Skeletal muscle satellite cell (primary cell): ENCODE data around the gene SRP14.
"Not testable (repeated sequence)": the region's sequence is repeated elsewhere in the genome, so short reads cannot be mapped to it uniquely, and the experiment has no call there.

ENCODE experiments used
- H3K27me3 ChIP-seq: 2 replicates; pipeline ENCODE4 v1.7.0; 2013; ENCODE audit warnings: low read length; ENCODE audit not compliant: control insufficient read depth, insufficient read depth
- H3K36me3 ChIP-seq: 2 replicates; pipeline ENCODE4 v1.7.0; 2013; ENCODE audit warnings: mild to moderate bottlenecking, control low read depth, low read length; ENCODE audit not compliant: insufficient read depth
- H3K4me1 ChIP-seq: 2 replicates; pipeline ENCODE4 v1.7.0; 2013; ENCODE audit warnings: low read length; ENCODE audit not compliant: control insufficient read depth, insufficient read depth
- H3K4me2 ChIP-seq: 2 replicates; pipeline ENCODE4 v1.7.0; 2013; ENCODE audit warnings: mild to moderate bottlenecking, low read length
- H3K4me3 ChIP-seq: 2 replicates; pipeline ENCODE4 v1.7.0; 2013; ENCODE audit warnings: low read length
- H3K9ac ChIP-seq: 2 replicates; pipeline ENCODE4 v1.7.0; 2013; ENCODE audit warnings: mild to moderate bottlenecking, low read depth, low read length, moderate library complexity
- H3K9me3 ChIP-seq: replicated peaks from 2 replicates; pipeline ENCODE4 v1.7.0; 2013; ENCODE audit warnings: mild to moderate bottlenecking, control low read depth, low read length

Gene SRP14

GRCh38 chr15:40032125-40032839 lies 6.7 kb downstream of the SRP14 start:
- H3K4me3 ChIP-seq, result no peak overlapping the region
- H3K9ac ChIP-seq, result no peak overlapping the region
- no peaks in the 10 kb centered on the region for H3K27me3 ChIP-seq
- H3K4me1 ChIP-seq, result peaks cover 12% of the 10 kb centered on the region
- no peak overlapping the region for H3K4me2 ChIP-seq
- no peaks in the 10 kb centered on the region for H3K9me3 ChIP-seq
- H3K36me3 ChIP-seq, result peaks cover 85% of the 10 kb centered on the region

- no peak overlapping the region for H3K4me2 ChIP-seq
- H3K9ac ChIP-seq, result no peak overlapping the region
- H3K9me3 ChIP-seq, result no peaks in the 10 kb centered on the region
- H3K4me1 ChIP-seq, result peaks cover 7% of the 10 kb centered on the region
- H3K36me3 ChIP-seq, result peaks cover 83% of the 10 kb centered on the region
- H3K4me3 ChIP-seq, result no peak overlapping the region
- H3K27me3 ChIP-seq, result no peaks in the 10 kb centered on the region
Measured at GRCh38 chr15:40031300-40031699, 7.7 kb downstream of the SRP14 start.

GRCh38 chr15:40029979-40030893 lies 8.7 kb downstream of the SRP14 start:
- H3K9ac ChIP-seq, result no peak overlapping the region
- H3K4me1 ChIP-seq, result peaks cover 7% of the 10 kb centered on the region
- H3K4me2 ChIP-seq, result no peak overlapping the region
- peaks cover 81% of the 10 kb centered on the region for H3K36me3 ChIP-seq
- no peaks in the 10 kb centered on the region for H3K27me3 ChIP-seq
- H3K4me3 ChIP-seq, result no peak overlapping the region
- no peaks in the 10 kb centered on the region for H3K9me3 ChIP-seq

GRCh38 chr15:40028853-40029252 lies 10.1 kb downstream of the SRP14 start:
- no peak overlapping the region for H3K4me2 ChIP-seq
- H3K4me1 ChIP-seq, result no peaks in the 10 kb centered on the region
- no peaks in the 10 kb centered on the region for H3K9me3 ChIP-seq
- H3K9ac ChIP-seq, result no peak overlapping the region
- no peaks in the 10 kb centered on the region for H3K27me3 ChIP-seq
- H3K4me3 ChIP-seq, result no peak overlapping the region
- H3K36me3 ChIP-seq, result peaks cover 77% of the 10 kb centered on the region

GRCh38 chr15:40028193-40028592 lies 10.8 kb downstream of the SRP14 start:
- Histone ChIP-seq H3K9ac (no peak overlapping the region), H3K4me2 (no peak overlapping the region), H3K4me3 (no peak overlapping the region), H3K9me3 (no peaks in the 10 kb centered on the region), H3K36me3 (peaks cover 79% of the 10 kb centered on the region), H3K4me1 (no peaks in the 10 kb centered on the region), H3K27me3 (no peaks in the 10 kb centered on the region)

- no peak overlapping the region for H3K9ac ChIP-seq
- H3K4me2 ChIP-seq, result no peak overlapping the region
- no peak overlapping the region for H3K4me3 ChIP-seq
- H3K4me1 ChIP-seq, result peaks cover 11% of the 10 kb centered on the region
- peaks cover 4% of the 10 kb centered on the region for H3K9me3 ChIP-seq
- no peaks in the 10 kb centered on the region for H3K27me3 ChIP-seq
- H3K36me3 ChIP-seq, result peaks cover 79% of the 10 kb centered on the region
Measured at GRCh38 chr15:40016224-40016865, 22.6 kb downstream of the SRP14 start.

- H3K4me2 ChIP-seq, result no peak overlapping the region
Measured at GRCh38 chr15:40014390-40014789, 24.6 kb downstream of the SRP14 start.

GRCh38 chr15:40013372-40013771 lies 25.6 kb downstream of the SRP14 start:
- H3K4me3 ChIP-seq, H3K27me3 ChIP-seq, H3K4me2 ChIP-seq, H3K9ac ChIP-seq, H3K9me3 ChIP-seq: not testable (repeated sequence)
- Histone ChIP-seq H3K4me1 (peaks cover 29% of the 10 kb centered on the region), H3K36me3 (peaks cover 74% of the 10 kb centered on the region)

More at GRCh38 chr15:40014390-40014789, 24.6 kb downstream of the SRP14 start:
- H3K36me3 ChIP-seq, result peaks cover 75% of the 10 kb centered on the region
- peaks cover 4% of the 10 kb centered on the region for H3K9me3 ChIP-seq
- H3K27me3 ChIP-seq, result no peaks in the 10 kb centered on the region
- peaks cover 25% of the 10 kb centered on the region for H3K4me1 ChIP-seq
- H3K4me3 ChIP-seq, result no peak overlapping the region
- H3K9ac ChIP-seq, result no peak overlapping the region

GRCh38 chr15:40011303-40011702 lies 27.7 kb downstream of the SRP14 start:
- Histone ChIP-seq H3K9me3 (peaks cover 4% of the 10 kb centered on the region), H3K4me3 (no peak overlapping the region), H3K9ac (peak overlapping the region; percentile 51), H3K27me3 (no peaks in the 10 kb centered on the region), H3K4me2 (peak overlapping the region; percentile 35), H3K36me3 (peaks cover 78% of the 10 kb centered on the region), H3K4me1 (peaks cover 45% of the 10 kb centered on the region)

GRCh38 chr15:40010686-40011085 lies 28.3 kb downstream of the SRP14 start:
- Histone ChIP-seq H3K4me1 (peaks cover 48% of the 10 kb centered on the region), H3K9me3 (peaks cover 4% of the 10 kb centered on the region), H3K4me2 (peak overlapping the region; percentile 57), H3K27me3 (no peaks in the 10 kb centered on the region), H3K9ac (peak overlapping the region; percentile 51), H3K4me3 (no peak overlapping the region), H3K36me3 (peaks cover 73% of the 10 kb centered on the region)

- Histone ChIP-seq H3K36me3 (peaks cover 70% of the 10 kb centered on the region), H3K27me3 (no peaks in the 10 kb centered on the region)
Measured at GRCh38 chr15:40008061-40008765, 30.8 kb downstream of the SRP14 start.

More at GRCh38 chr15:40008061-40008765, 30.8 kb downstream of the SRP14 start:
- Histone ChIP-seq H3K4me3 (no peak overlapping the region), H3K9me3 (no peaks in the 10 kb centered on the region), H3K9ac (no peak overlapping the region), H3K4me1 (peaks cover 52% of the 10 kb centered on the region), H3K4me2 (no peak overlapping the region)
